Stimulated activated CD4-positive, alpha-beta T cell treated with anti-CD3 and anti-CD28 coated beads, Interleukin-1b, Interleukin-23, amount 100 ng/mL, for 4 hours (primary cell): Measurements from ENCODE around the gene TOX2.
A peak's percentile ranks its signal among the peaks of the same experiment; 100 is the strongest.

Source experiments
- DNase-seq, 2 donors: peaks; one replicate each; pipeline ENCODE4 v3.0.0-alpha.2; 2020; ENCODE audit warnings: low read depth in 2 of 2

TOX2 gene

DNA sequence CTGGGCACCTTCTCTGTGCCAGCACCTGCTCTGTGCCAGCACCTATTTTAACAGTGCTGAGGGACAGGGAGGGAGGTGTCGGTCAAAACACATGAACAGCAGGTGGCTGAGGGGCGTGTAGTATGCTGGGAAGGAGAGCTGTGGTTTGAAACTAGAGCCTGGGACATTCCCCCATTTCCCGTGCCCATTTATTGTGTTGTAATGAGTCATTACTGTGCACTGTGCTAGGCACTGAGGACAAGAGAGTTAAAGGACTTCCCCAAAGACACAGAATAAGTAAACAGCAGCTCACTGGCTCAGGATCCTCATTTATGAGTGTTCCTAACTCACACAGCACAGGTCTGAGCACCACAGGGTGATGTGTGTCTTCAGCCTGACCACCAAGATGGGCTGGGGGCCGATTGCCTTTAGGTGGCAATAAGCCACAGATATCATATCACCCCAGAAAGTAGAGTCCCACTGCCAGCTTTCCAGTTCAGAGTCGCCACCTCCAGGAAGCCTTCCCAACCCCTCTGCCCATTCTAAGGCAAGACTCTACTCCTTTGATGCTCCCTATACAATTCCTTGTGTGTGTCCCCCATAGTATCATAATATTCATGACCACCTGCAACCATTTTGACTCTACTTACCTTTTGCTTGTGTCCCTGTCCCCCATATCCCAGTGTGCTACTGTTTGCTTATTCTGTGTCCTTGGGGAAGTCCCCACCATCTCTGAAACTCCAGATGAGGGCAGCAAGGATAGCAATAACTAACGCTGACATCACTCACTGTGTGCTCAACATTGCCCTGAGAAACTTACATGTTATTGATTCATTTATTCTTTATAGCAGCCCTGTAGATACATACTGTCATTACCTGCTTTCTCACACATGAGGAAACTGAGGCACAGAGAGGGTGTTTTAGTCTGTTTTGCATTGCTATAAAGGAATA, 87.3 kb downstream of the TOX2 start:
- no peak for DNase-seq

DNA sequence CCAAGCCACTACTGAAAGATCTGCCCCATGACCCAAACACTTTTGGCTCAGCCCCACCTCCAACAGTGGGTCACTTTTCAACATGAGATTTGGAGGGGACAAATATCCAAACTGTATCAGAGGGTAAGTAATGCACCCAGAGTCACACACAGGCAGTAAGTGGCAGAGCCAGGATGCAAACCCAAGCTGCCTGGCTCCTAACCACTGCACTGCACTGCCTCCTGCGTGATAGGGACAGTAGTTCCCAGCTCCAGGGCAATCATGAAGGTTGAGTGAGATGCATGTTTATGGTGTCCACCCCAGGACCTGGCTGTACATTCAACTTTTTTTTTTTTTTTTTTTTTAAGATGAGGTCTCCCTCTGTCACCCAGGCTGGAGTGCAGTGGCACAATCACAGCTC, 88.2 kb downstream of the TOX2 start:
- DNase-seq = no peak

DNA sequence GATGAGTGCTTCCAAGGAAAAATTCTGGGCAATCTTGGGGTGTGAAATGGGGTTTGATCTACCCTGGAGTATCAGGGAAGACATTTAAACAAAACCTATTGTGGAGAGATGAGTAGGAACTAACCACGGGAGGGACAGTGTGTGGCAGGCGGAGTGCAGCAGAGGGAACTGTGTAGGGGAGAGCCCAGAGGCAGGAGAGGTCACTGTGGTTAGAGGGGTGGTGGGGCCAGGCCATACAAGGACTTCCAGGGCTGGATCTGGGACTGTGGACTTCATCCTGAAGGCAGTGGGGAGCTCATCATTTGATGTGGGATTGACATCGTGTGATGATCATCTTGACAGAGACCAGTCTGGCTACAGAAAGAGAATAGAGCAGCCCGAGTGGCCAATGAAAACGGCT, 89.0 kb downstream of the TOX2 start:
- DNase-seq = no peak

DNA sequence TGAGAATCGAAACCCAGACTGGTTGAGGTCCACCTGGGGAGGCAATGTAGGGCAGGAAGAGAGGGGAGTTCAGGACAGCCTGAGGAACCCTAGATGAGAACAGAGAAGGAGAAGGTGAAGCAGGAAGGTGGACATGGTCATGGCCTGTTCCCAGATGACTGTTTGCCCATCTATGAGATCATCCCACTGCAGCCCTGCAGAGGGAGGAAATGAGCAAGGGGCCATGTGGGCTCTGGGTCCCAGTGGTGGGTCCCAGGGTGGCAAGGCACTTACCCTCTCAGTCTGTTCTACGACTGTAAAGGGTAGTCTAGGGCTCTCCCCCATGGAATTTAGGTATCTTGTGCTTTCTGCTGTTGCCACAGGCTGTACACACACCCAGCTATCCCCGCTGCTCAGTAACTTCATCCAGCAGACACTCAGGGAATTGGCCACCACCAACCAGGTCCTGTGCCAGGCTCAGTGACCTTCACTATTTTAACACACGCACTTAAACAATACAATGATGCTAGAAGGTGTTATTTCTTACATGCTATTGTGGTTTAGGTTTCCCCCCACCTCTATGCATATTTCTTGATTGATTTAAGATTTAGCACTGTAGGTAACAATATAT, 89.8 kb downstream of the TOX2 start:
- DNase-seq = no peak

DNA sequence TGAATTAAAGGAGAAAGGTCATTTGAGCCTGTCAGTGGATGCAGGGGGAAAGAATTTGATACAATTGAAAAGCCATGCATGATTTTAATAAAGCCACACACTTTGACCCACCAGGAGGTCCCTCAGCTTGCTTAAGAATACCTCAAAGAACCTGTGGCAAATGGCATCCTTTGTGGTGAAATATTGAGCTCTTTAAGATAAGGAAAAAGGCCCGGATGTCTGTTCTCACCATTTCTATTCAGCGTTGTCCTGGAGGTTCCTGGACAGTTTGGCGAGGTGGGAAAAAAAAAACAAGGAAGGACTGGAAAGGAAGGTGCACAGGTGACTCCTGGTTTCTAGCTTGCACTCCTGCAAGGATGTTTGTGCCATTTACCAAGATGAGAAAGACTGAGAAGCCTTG, 91.0 kb downstream of the TOX2 start:
- DNase-seq = no peak

DNA sequence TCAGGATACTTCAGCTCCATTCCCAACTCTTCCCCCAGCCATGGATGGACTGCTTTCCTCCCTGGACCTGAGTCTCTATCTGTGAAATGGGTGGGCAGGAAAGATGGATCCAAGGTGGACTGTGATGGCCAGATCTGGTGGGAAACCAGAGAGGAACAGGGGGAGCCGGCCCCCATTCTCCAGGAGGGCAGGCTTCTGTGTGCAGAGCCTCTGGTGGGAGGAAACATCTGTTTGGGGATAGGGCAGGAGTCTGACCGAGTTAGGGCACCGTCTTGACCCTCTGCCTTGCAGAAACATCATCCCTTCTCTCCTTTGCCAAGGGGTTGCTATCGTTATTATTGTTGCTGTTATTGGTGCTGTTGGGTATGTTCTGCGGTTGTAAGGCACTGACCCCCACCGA, 91.5 kb downstream of the TOX2 start:
- DNase-seq = no peak

DNA sequence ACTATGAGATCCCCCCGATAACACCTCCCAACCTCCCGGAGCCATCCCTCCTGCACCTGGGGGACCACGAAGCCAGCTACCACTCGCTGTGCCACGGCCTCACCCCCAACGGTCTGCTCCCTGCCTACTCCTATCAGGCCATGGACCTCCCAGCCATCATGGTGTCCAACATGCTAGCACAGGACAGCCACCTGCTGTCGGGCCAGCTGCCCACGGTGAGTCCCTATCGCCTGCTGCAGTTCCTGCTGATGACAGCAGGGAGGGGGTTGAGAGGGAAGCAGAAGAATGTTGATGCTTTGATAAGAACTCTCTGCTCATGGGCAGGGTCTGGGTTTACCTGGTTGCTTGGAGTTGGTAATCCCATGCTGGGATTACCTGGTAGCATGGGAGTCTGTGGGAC, 91.9 kb downstream of the TOX2 start:
- no peak for DNase-seq

DNA sequence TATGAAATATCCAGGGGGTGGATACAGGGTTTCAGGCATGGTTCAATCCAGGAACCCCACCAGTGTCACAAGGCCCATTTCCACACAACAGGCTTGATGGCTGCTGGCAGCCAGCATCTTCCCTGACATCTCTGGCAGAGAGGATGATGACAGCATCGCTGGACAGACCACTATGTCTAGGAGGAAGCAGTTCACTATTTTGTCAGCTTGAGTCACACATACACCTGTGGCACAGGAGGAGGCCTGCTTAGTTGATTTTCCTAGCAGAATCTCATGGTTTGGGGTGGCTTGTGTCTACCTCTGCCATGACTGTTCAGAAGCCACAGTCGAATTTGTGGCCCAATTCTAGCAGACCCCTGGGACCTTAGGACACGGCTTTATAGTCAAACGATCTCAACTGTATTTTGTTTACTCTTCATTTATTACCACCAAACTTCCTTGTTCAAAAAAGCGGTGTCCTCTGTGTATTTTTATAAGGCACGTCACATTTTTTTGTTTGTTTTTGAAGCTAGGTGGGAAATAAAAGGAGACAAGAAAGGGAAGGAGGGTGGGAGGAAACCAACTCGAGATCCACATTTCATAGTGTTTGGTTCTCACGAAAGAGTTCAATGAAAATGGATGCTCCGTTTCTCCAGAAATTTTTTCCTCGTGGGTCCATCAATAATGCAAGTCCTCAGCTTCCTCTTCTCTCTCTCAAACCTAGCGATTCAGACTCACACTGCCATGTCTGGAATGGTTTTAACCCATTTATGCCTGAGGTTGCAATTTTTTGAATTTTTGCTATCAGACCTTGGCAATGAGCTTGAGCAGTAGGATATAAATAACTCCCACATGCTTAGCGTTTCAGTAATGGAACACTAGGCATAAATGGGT, 94.4 kb downstream of the TOX2 start:
- no peak for DNase-seq

DNA sequence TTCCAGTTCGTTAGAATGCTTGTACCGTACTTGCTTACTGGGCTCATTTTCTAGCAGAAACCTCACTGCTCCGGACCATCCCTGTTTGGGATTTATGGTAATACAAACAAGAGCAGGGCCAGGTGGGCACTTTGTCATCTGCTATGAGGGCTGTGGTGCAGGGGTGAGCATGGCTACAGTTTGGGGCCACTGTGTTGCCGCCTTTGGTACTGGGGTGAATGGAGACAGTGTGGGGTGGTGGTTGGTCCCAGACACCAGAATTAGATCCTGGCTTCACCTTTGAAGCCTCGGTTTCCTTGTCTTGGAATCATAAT, 95.0 kb downstream of the TOX2 start:
- no peak for DNase-seq

DNA sequence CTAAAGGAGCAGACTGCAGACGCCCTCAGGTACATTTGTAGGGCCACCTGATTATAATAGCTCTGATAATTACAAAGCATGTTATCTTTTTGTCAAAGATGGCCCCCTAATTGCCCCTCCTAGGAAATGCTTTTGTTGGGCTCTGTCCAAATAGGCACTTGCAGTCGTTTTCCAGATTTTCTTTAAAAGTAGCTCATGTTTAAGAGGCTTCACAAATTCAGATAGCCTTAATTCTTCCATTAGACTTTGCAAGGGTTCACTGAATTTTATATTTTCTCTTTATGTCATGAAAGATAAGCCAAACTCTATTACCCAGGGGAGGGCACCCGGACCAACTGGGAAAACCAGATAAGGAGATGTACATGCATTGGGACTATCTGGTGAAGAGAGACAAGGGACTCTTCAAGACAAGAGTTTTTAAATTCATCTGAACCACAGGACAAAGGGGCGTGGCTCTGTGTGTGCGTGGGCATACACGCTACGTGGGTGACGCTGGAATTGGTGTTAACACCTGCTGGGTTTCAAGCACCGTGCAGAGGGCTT, 95.6 kb downstream of the TOX2 start:
- peak in 1 of 2 donors; percentile 12 for DNase-seq

DNA sequence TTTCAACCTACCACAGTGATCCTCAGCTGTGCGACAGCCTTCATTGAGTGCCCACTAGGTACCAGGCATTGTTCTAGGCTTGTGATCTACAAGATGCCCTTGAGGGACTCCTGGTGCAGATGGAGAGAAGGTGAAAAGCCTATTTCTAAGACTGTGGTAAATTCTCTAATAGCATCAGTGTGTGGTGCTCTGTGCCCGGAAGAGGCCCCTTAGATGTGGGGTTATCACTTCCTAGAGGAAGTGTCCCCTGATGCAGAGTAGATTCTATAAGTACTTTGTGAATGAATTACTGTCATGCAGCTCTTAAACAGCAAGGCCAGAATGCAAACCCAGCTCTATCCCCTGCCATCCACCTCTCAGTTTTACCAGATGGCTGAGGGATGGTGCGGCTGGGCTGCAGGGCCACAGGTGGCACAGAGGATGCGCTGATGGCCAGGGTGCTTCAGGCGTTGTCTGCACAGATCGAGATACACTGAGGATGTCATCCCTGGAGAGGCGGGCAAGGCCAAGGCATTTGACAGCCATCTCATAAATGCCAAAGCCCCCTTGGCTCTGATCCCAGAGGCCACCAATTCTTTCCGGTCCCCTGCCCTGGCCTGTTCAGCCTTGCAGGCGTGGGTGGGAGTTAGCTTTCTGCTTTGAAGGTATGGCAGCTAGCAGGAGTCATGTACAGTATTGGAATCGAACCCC, 96.7 kb downstream of the TOX2 start:
- DNase-seq = no peak

DNA sequence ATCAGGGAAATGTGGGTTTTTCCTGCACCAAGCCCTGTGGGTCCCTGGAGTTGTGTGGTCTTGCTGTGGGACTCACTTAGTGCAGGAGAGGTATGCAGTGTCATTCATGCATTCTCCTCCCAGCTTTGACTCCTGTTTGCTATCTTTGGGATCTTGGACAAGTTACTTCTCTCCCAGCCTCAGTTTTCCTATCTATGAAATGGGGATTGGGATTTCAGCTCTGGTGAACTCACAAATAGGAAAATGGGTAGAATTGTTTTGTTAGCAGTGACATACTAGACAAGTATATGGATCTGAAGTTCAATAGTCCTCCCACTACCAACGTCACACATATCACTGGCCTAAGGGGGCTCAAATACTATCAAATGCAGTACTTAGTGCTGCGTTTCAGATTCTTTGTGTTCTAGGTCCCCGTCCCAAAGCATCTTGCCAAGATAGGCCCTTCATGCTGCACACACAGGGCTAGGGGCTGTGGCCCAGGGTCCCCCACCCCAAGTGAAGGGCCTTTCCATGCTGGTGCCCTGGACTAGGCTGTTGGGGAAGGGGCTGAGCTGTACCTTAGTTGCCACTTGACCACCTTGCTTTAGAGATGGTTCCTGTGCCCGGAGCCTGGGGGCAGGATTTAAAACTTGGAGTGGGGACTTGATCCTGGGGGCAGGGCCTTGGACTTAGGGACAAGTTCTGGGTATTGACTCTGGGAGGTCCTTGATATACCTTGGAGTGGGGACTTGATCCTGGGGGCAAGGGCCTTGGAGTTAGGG, 98.0 kb downstream of the TOX2 start:
- no peak for DNase-seq

DNA sequence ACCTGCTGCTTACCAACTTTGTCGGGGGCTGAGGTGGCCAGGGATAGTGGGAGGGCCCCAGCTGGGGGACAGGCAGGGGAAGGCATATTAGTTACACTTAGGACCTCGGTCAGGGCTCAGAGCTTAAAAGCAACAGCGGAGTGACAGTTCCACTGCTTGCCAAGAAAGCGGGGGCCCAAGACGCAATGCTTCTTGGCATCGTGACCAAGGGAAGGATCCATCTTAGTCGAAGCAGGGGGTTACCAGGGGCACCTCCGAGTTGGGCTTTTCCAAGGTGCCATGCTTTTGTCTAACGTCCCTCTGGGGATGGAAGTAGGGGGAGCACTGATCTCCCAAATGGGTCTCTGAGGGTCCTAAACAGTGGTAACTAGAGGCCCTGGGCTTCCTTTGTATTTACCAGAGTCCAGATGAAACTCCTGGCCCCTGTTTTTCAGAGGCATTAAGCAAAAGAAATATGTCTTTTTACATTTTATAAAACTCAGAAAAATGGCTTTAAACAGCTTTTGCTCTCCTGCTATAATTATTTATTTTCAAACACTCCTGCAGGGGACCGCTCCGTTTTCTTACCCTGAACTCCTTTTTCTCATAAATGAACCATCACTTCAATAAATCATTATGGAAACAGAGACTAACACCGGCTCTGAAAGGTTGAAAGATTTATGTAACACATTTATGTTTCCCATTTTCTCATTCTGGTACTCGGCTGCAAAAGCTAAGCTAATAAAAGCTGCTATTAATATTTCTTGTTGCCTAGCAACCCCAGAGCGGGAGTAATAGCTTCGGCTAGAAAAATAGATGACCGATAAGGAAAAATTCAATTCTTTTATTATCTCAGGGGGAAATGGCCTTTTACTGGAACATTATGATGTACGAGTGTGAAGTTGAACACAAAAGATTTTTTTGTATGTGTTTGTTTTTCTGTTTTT, 100.4 kb downstream of the TOX2 start:
- no peak for DNase-seq

DNA sequence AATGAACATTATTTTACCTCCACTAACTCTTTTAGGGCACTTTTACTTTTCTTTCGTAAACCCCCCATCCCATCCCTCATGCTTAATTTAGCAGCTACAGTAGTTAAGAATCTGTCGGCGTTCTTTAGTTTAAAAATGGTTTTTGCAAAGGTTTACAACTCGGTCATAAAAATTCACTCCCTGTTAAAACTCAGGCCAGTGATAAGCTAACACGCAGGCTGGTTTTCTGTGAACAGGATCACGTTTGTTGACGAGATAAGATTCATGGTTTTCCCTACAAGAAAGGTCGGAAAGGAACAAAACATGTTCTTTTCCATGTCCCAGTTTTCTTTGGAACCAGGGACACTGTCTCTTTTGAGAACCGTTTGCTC, 101.1 kb downstream of the TOX2 start:
- DNase-seq = no peak

DNA sequence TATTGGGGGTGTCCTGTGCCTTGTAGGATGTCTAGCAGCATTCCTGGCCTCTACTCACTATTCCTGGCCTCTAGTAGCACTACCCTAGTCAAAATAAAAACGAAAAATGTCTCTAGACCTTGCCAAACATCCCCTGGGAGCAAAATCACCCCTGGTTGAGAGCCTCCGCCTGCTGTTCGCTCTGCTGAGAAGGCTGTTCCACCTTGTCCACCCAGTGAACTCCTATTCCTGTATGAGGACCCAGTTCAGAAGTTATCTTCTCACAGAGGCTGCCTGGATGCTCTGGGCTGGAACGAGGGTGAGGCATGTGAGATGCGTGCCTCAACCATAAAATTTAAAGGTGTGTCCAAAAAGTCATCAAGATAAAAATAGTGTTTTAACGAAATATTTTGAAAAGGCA, 101.9 kb downstream of the TOX2 start:
- no peak for DNase-seq

DNA sequence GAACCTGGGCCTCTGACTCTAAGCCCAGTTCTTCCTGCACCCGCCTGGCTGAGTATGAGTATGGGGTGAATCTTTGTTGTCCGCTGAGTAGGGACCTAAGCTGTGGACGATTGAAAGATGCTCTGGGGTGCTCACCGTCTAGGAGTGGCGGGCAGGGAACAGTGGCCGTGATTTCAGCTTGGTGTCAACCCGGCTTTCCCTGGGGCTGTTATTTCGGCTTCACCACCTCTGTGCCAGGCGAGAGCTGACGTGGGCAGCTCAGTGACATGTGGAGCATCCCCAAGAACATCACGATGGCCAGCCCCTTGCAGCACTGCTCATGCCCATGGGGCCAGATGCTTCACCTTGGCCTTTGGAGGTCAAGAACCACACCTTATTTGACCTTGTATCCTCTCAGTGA, 102.6 kb downstream of the TOX2 start:
- DNase-seq = no peak

DNA sequence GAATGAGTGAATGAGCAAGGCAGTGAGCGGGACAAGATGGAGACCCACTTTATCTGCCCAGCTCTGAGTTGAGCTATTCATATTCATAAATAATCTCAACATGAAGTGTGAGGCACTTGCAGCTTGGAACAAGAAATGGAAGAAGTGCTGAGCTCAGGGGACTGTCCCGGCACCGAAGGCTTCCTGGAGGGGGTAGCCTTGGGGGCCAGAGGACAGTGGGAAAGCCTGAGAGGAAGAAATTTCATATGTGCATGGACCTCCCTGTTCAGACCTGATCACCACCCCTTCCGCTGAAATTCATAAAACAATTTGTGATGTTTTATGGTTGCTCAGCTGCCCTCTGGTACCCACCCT, 103.2 kb downstream of the TOX2 start:
- no peak for DNase-seq

DNA sequence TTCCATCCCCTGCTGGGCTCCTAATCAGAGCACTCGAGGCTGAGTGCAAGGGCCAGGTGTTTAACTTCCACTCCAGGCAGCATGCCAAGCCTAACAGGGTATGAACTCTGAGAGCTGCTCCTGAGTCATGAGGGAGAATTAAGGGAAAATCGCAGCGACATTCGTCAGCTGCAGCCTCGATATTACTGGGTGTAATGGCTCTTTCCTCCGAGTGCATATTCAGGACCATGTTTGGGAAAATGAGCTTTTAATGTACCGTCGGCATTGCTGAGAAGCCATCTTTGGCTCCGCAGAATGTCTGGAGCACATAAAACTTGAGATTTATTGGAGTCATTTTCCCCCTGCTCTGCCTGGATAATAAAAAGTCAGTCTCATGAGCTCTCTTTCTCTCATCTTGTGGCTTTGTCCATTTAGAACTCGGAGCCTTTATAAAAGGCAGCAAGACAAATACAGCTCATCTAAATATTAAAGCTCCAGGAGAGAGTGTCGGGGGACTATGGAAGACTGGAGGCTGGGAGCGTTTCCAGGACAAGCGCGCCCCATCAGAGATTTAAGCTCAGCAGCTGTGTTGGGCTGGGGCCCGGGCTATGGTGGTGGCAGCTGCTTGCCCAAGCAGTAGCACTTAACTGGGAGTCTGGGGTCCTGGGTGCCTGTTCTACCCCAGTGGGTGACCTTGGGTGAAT, 103.7 kb downstream of the TOX2 start:
- no peak for DNase-seq

DNA sequence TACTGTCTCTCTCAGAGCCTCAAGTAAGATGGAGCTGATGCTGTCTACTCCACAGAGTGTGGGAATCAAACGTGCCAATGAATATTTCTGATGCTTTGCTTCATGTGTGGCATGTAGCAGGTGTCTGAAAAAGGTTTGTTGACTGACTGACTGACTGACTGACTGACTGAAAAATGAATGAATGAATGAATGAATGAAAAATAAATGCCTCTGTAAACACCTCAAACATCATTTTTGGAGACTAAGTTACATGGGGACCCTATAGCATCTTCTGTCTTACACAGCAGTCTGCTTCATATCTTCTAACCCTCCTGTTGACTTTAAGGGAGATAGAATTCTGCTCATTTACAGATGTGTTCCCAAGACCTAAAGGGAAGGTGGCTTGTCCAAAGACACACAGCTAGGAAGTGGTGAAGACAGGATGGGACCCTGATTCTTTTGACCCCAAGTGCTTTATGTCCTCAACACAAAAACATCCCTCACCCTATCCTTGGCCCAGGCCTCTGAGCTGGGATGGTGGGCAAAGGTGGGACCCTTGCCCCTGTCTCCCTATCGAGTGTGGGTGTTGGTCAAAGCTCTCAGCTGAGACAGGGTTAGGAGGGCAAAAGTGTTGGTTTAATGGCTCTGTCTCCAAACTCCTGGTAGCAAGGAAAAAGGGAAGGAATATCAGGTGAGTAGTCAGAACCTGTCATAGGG, 104.4 kb downstream of the TOX2 start:
- DNase-seq = no peak
